ENCODE data around the gene UGP2.

DNA sequence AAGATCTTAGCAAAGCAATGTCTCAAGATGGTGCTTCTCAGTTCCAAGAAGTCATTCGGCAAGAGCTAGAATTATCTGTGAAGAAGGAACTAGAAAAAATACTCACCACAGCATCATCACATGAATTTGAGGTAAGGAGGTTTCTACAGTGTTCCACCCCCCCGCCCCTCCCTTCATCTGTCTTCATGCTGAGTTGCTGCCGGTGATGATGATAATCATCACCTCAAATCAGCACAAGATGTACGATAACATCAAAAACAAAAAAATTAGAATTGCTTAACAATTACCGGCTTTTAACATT lies 14.6 kb downstream of the UGP2 start:
- TF ChIP-seq YY1 (IDR thresholded peaks at IDR 0.05; ENCODE audit: low read depth) (no peak), TAF1 (IDR thresholded peaks at IDR 0.05; ENCODE audit: low read depth) (no peak), RAD21 (IDR thresholded peaks at IDR 0.05; ENCODE audit: low read depth) (no peak)
- TF ChIP-seq, protein P1, sequence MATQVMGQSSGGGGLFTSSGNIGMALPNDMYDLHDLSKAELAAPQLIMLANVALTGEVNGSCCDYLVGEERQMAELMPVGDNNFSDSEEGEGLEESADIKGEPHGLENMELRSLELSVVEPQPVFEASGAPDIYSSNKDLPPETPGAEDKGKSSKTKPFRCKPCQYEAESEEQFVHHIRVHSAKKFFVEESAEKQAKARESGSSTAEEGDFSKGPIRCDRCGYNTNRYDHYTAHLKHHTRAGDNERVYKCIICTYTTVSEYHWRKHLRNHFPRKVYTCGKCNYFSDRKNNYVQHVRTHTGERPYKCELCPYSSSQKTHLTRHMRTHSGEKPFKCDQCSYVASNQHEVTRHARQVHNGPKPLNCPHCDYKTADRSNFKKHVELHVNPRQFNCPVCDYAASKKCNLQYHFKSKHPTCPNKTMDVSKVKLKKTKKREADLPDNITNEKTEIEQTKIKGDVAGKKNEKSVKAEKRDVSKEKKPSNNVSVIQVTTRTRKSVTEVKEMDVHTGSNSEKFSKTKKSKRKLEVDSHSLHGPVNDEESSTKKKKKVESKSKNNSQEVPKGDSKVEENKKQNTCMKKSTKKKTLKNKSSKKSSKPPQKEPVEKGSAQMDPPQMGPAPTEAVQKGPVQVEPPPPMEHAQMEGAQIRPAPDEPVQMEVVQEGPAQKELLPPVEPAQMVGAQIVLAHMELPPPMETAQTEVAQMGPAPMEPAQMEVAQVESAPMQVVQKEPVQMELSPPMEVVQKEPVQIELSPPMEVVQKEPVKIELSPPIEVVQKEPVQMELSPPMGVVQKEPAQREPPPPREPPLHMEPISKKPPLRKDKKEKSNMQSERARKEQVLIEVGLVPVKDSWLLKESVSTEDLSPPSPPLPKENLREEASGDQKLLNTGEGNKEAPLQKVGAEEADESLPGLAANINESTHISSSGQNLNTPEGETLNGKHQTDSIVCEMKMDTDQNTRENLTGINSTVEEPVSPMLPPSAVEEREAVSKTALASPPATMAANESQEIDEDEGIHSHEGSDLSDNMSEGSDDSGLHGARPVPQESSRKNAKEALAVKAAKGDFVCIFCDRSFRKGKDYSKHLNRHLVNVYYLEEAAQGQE (IDR thresholded peaks at IDR 0.05; ENCODE audit: low read depth), result no peak

Measured in Ishikawa (cell line).